Smooth muscle cell (in vitro differentiated cells): ENCODE data around the gene RAB3GAP2. TPM values are rescaled to one million over a fixed set of nuclear protein-coding genes. Genes with fewer than 3 reads are reported as not detected.

Experiments
- DNase-seq: peaks from one replicate; lab custom pipeline; 2025; ENCODE audit not compliant: unreplicated experiment; lab: John Stamatoyannopoulos, UW
- H2AFZ ChIP-seq: fragments of 200-600 bp; sonication (generic); 2 replicates; pipeline ENCODE4 v1.6.0; 2016; ENCODE audit warnings: antibody characterized with exemption, low read depth, mild to moderate bottlenecking
- H3F3A ChIP-seq: fragments of 200-600 bp; sonication (generic); 2 replicates; pipeline ENCODE4 v1.6.0; 2017; ENCODE audit warnings: antibody characterized with exemption, low read depth
- H3K27ac ChIP-seq: fragments of 200-600 bp; sonication (generic); 2 replicates; pipeline ENCODE4 v1.5.1; 2016; ENCODE audit warnings: low read depth, mild to moderate bottlenecking
- H3K27me3 ChIP-seq: fragments of 200-600 bp; sonication (generic); 2 replicates; pipeline ENCODE4 v1.6.1; 2016; ENCODE audit warnings: low read depth, mild to moderate bottlenecking
- H3K36me3 ChIP-seq: fragments of 200-600 bp; sonication (generic); 2 replicates; pipeline ENCODE4 v1.5.1; 2016; ENCODE audit warnings: low read depth
- H3K4me1 ChIP-seq: fragments of 200-600 bp; sonication (generic); 2 replicates; pipeline ENCODE4 v1.5.1; 2016; ENCODE audit warnings: low read depth
- H3K4me2 ChIP-seq: fragments of 200-600 bp; sonication (generic); 2 replicates; pipeline ENCODE4 v1.6.0; 2016; ENCODE audit warnings: mild to moderate bottlenecking
- H3K4me3 ChIP-seq: fragments of 200-600 bp; sonication (generic); 2 replicates; pipeline ENCODE4 v1.5.1; 2016; ENCODE audit warnings: mild to moderate bottlenecking
- H3K79me2 ChIP-seq: fragments of 200-600 bp; sonication (generic); 2 replicates; pipeline ENCODE4 v1.6.0; 2016; ENCODE audit warnings: low read depth, mild to moderate bottlenecking
- H3K9ac ChIP-seq: fragments of 200-600 bp; sonication (generic); 2 replicates; pipeline ENCODE4 v1.6.0; 2016; ENCODE audit warnings: low read depth
- H3K9me3 ChIP-seq: fragments of 200-600 bp; sonication (generic); replicated peaks from 2 replicates; pipeline ENCODE4 v1.5.1; 2016; ENCODE audit warnings: low read depth
- H4K20me1 ChIP-seq: fragments of 200-600 bp; sonication (generic); 2 replicates; pipeline ENCODE4 v1.6.0; 2016; ENCODE audit warnings: low read depth
- WGBS: methylation state at CpG from one replicate; pipeline ENCODE4 v1.1.7; 2016; ENCODE audit warnings: low lambda C conversion rate; 5-methylcytosine and 5-hydroxymethylcytosine counted together
- polyA plus RNA-seq: library from polyadenylated mRNA; unstranded; fragments of >200 nt; fragmentation: Nextera tagmentation; extraction: Ambion mirVana; gene quantifications from 2 replicates; pipeline ENCODE4 v1.2.1, GENCODE V29; 2016
- total RNA-seq: library from RNA; depleted of rRNA; stranded (reverse); fragments of >200 nt; gene quantifications from 2 replicates; pipeline ENCODE4 v1.2.3, GENCODE V29; 2014
- TF ChIP-seq, protein P1 (sequence below): fragments of 200-600 bp; sonication (generic); IDR thresholded peaks from 2 replicates; pipeline ENCODE4 v1.5.1; 2017; ENCODE audit warnings: borderline replicate concordance, mild to moderate bottlenecking, antibody characterized with exemption; ENCODE audit not compliant: insufficient read depth, poor library complexity, severe bottlenecking

The RAB3GAP2 gene
- total and polyA plus RNA-seq, 2 experiments from 2014 or later = 12.9 to 33.0 TPM

GRCh38 chr1:220123066-220123465 is 149.2 kb downstream of the RAB3GAP2 start:
- H3K4me1 ChIP-seq = no peaks in the 10 kb centered on the region
- H3K9ac ChIP-seq = no peak overlapping the region
- H3K4me2 ChIP-seq = no peak overlapping the region
- no peak overlapping the region for H3K4me3 ChIP-seq
- no peaks in the 10 kb centered on the region for H3K9me3 ChIP-seq
- H3K79me2 ChIP-seq = peaks cover 3% of the 10 kb centered on the region
- no peak for DNase-seq
- H3K27ac ChIP-seq = no peak overlapping the region
- TF ChIP-seq, protein P1, sequence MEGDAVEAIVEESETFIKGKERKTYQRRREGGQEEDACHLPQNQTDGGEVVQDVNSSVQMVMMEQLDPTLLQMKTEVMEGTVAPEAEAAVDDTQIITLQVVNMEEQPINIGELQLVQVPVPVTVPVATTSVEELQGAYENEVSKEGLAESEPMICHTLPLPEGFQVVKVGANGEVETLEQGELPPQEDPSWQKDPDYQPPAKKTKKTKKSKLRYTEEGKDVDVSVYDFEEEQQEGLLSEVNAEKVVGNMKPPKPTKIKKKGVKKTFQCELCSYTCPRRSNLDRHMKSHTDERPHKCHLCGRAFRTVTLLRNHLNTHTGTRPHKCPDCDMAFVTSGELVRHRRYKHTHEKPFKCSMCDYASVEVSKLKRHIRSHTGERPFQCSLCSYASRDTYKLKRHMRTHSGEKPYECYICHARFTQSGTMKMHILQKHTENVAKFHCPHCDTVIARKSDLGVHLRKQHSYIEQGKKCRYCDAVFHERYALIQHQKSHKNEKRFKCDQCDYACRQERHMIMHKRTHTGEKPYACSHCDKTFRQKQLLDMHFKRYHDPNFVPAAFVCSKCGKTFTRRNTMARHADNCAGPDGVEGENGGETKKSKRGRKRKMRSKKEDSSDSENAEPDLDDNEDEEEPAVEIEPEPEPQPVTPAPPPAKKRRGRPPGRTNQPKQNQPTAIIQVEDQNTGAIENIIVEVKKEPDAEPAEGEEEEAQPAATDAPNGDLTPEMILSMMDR = no peak
- H2AFZ ChIP-seq = no peak overlapping the region
- peaks cover under 1% of the 10 kb centered on the region for H3K36me3 ChIP-seq
- H3F3A ChIP-seq = no peaks in the 10 kb centered on the region
- no peaks in the 10 kb centered on the region for H3K27me3 ChIP-seq
- no peaks in the 10 kb centered on the region for H4K20me1 ChIP-seq

GRCh38 chr1:220121791-220122530 is 150.3 kb downstream of the RAB3GAP2 start:
- Histone ChIP-seq H3K9me3 (no peaks in the 10 kb centered on the region), H3K4me1 (no peaks in the 10 kb centered on the region), H3K4me3 (no peak overlapping the region), H3K36me3 (no peaks in the 10 kb centered on the region), H3F3A (no peaks in the 10 kb centered on the region), H3K27me3 (no peaks in the 10 kb centered on the region), H4K20me1 (no peaks in the 10 kb centered on the region), H3K27ac (no peak overlapping the region), H3K4me2 (no peak overlapping the region), H3K79me2 (peaks cover 3% of the 10 kb centered on the region), H2AFZ (no peak overlapping the region), H3K9ac (no peak overlapping the region)
- DNase-seq = no peak
- WGBS = 91% methylated on average over 8 of the region's 8 CpGs
- TF ChIP-seq, protein P1 = no peak

- H3K9me3 ChIP-seq = no peaks in the 10 kb centered on the region
- H3F3A ChIP-seq = no peaks in the 10 kb centered on the region
- H3K9ac ChIP-seq = no peak overlapping the region
- peaks cover 7% of the 10 kb centered on the region for H3K36me3 ChIP-seq
- H3K27ac ChIP-seq = no peak overlapping the region
- peaks cover 3% of the 10 kb centered on the region for H3K79me2 ChIP-seq
- TF ChIP-seq, protein P1 = no peak
- H3K4me2 ChIP-seq = no peak overlapping the region
- peak overlapping the region; percentile 43 for H3K4me3 ChIP-seq
- no peak for DNase-seq
- H2AFZ ChIP-seq = no peak overlapping the region
- WGBS = 91% methylated on average over 6 of the region's 6 CpGs
- no peaks in the 10 kb centered on the region for H3K27me3 ChIP-seq
- H3K4me1 ChIP-seq = no peaks in the 10 kb centered on the region
- no peaks in the 10 kb centered on the region for H4K20me1 ChIP-seq
Observed at GRCh38 chr1:220119043-220119512, 153.2 kb downstream of the RAB3GAP2 start.
